Stimulated activated CD4-positive, alpha-beta T cell treated with anti-CD3 and anti-CD28 coated beads, TNF-alpha, amount 100 ng/mL, for 4 hours (primary cell): ENCODE data around the gene ITGB2.
A peak's percentile ranks its signal among the peaks of the same experiment; 100 is the strongest.
"Not testable (repeated sequence)": the region's sequence is repeated elsewhere in the genome, so short reads cannot be mapped to it uniquely, and the experiment has no call there.

ENCODE experiments used
- DNase-seq, 3 experiments: peaks; one replicate each; pipeline ENCODE4 v3.0.0-alpha.2; 2020; ENCODE audit warnings: low read depth in 3 of 3

Gene ITGB2

GRCh38 chr21:44940116-44940631, 19.5 kb upstream of the ITGB2 start:
- no peak for DNase-seq

GRCh38 chr21:44939532-44940115, 18.9 kb upstream of the ITGB2 start, which contains the start of gene SLX9:
SLX9 (plus strand) TSS chr21:44940029; CDS start chr21:44940058, 29 bp downstream.
- peak in 2 of 3 experiments; percentile 61 to 65 for DNase-seq

GRCh38 chr21:44938772-44939531, 18.3 kb upstream of the ITGB2 start:
- no peak for DNase-seq

GRCh38 chr21:44935533-44935927, 14.8 kb upstream of the ITGB2 start:
- no peak for DNase-seq

GRCh38 chr21:44934797-44935532, 14.3 kb upstream of the ITGB2 start:
- DNase-seq, result no peak

- DNase-seq, result no peak
Observed at GRCh38 chr21:44934276-44934675, 13.6 kb upstream of the ITGB2 start.

- no peak for DNase-seq
Observed at GRCh38 chr21:44933918-44934260, 13.2 kb upstream of the ITGB2 start.

GRCh38 chr21:44933199-44933917, 12.7 kb upstream of the ITGB2 start:
- DNase-seq, result no peak

GRCh38 chr21:44932408-44933181, 11.9 kb upstream of the ITGB2 start:
- peak in 2 of 3 experiments; percentile 57 to 62 for DNase-seq

GRCh38 chr21:44931501-44932407, 11.1 kb upstream of the ITGB2 start:
- DNase-seq, result no peak

- DNase-seq, result no peak
Observed at GRCh38 chr21:44931137-44931500, 10.4 kb upstream of the ITGB2 start.

- DNase-seq, result peak in 2 of 3 experiments; percentile 52 to 57
Observed at GRCh38 chr21:44930543-44930981, 9.9 kb upstream of the ITGB2 start.

GRCh38 chr21:44929799-44930542, 9.3 kb upstream of the ITGB2 start:
- DNase-seq, result no peak

GRCh38 chr21:44929242-44929798, 8.6 kb upstream of the ITGB2 start:
- no peak for DNase-seq

GRCh38 chr21:44928500-44929241, 8.0 kb upstream of the ITGB2 start:
- not testable (repeated sequence) for DNase-seq

GRCh38 chr21:44927587-44928461, 7.1 kb upstream of the ITGB2 start:
- peak in 2 of 3 experiments; percentile 92 to 94 for DNase-seq

- DNase-seq, result no peak
Observed at GRCh38 chr21:44927259-44927586, 6.5 kb upstream of the ITGB2 start.
